ENCODE measurements around the gene EDC4.
A peak's percentile ranks its signal among the peaks of the same experiment; 100 is the strongest.

Gene EDC4

GRCh38 chr16:67846320-67847063 lies 26.4 kb upstream of the EDC4 start, which contains the start of gene NUTF2:
NUTF2 (plus strand) TSS chr16:67846933; CDS start chr16:67865131, 18,198 bp downstream.
- no peaks in the 10 kb centered on the region for H3K27me3 ChIP-seq (ENCODE audit: insufficient read depth, poor library complexity, severe bottlenecking)
- H3K27ac ChIP-seq (replicated peaks) = peak within 1 kb of the TSS; percentile 90
- H3K4me3 ChIP-seq (replicated peaks; ENCODE audit: insufficient read depth, low read length) = peak within 1 kb of the TSS; percentile 99
- TF ChIP-seq CTCF (IDR thresholded peaks at IDR 0.05; ENCODE audit: insufficient read depth, low read length) (no peak), POLR2AphosphoS5 (IDR thresholded peaks at IDR 0.05; ENCODE audit: low read depth) (peak; percentile 66), SPI1 (IDR thresholded peaks at IDR 0.05; ENCODE audit: borderline replicate concordance, low read depth) (no peak; the same call in 1 of the 2 replicates), REST (IDR thresholded peaks at IDR 0.05; ENCODE audit: insufficient replicate concordance, low read depth) (no peak), GABPA (IDR thresholded peaks at IDR 0.05; ENCODE audit: low read depth) (peak; percentile 55)
- peak; percentile 95 to 98 for DNase-seq (ENCODE audit: low read depth in 1 of 2, low spot score in 1 of 2)

GRCh38 chr16:67847064-67847861 lies 25.6 kb upstream of the EDC4 start, which contains the start of gene CENPT:
CENPT (minus strand) TSS chr16:67847693; CDS start chr16:67833859, 13,834 bp downstream.
- H3K27ac ChIP-seq (replicated peaks) = peak within 1 kb of the TSS; percentile 90
- peak in 1 of 2 experiments; percentile 9 for DNase-seq (ENCODE audit: low read depth in 1 of 2, low spot score in 1 of 2)
- H3K4me3 ChIP-seq (replicated peaks; ENCODE audit: insufficient read depth, low read length) = peak within 1 kb of the TSS; percentile 99
- no peak for TF ChIP-seq CTCF (IDR thresholded peaks at IDR 0.05; ENCODE audit: insufficient read depth, low read length)
- TF ChIP-seq REST (IDR thresholded peaks at IDR 0.05; ENCODE audit: insufficient replicate concordance, low read depth) = no peak
- H3K27me3 ChIP-seq (ENCODE audit: insufficient read depth, poor library complexity, severe bottlenecking) = no peaks in the 10 kb centered on the region

- H3K27me3 ChIP-seq (ENCODE audit: insufficient read depth, poor library complexity, severe bottlenecking) = no peaks in the 10 kb centered on the region
- DNase-seq (ENCODE audit: low read depth in 1 of 2, low spot score in 1 of 2) = no peak
- H3K27ac ChIP-seq (replicated peaks) = no peak overlapping the region; the same call in 1 of the 2 replicates
- no peak for TF ChIP-seq GABPA (IDR thresholded peaks at IDR 0.05; ENCODE audit: low read depth)
- TF ChIP-seq REST (IDR thresholded peaks at IDR 0.05; ENCODE audit: insufficient replicate concordance, low read depth) = no peak
- TF ChIP-seq SPI1 (IDR thresholded peaks at IDR 0.05; ENCODE audit: borderline replicate concordance, low read depth) = no peak
- no peak for TF ChIP-seq CTCF (IDR thresholded peaks at IDR 0.05; ENCODE audit: insufficient read depth, low read length)
- TF ChIP-seq POLR2AphosphoS5 (IDR thresholded peaks at IDR 0.05; ENCODE audit: low read depth) = no peak
- H3K4me3 ChIP-seq (replicated peaks; ENCODE audit: insufficient read depth, low read length) = peak overlapping the region; percentile 99
These were observed 24.7 kb upstream of the EDC4 start for GRCh38 chr16:67848118-67848517.
